OCI-LY7 (cell line): Measurements from ENCODE around the gene RNF144A. TPM values are rescaled to one million over a fixed set of nuclear protein-coding genes. Genes with fewer than 3 reads are reported as not detected.

Experiments
- BruUV-seq: library from RNA; stranded (reverse); fragments of 400-500 nt; replicated peaks from 2 replicates; lab custom pipeline; 2021; lab: Mats Ljungman, UMichigan
- CTCF ChIA-PET: fragments of 300-600 bp; sonication (Branson Sonifier 250); formaldehyde crosslinking; loops from one replicate; lab custom pipeline; 2022; ENCODE audit warnings: antibody characterized with exemption; ENCODE audit not compliant: unreplicated experiment; lab: Charles Lee
- POLR2A ChIA-PET: fragments of 300-600 bp; sonication (Branson Sonifier 250); formaldehyde crosslinking; loops from one replicate; lab custom pipeline; 2022; ENCODE audit warnings: antibody characterized with exemption; lab: Charles Lee
- DNase-seq: peaks from one replicate; pipeline ENCODE4 v3.0.0-alpha.2; 2015; ENCODE audit warnings: low spot score
- H2AFZ ChIP-seq: fragments of 200-600 bp; sonication (generic), shearing (Covaris generic); 2 replicates; pipeline ENCODE4 v1.6.1; 2014; ENCODE audit warnings: mild to moderate bottlenecking, antibody characterized with exemption, low read length, moderate library complexity
- H3K27ac ChIP-seq: fragments of 200-600 bp; sonication (generic); 2 replicates; pipeline ENCODE4 v1.5.1; 2014; ENCODE audit warnings: mixed run types, low read depth, mild to moderate bottlenecking, moderate library complexity, low read length, inconsistent platforms; ENCODE audit not compliant: poor library complexity, severe bottlenecking
- H3K36me3 ChIP-seq: fragments of 200-600 bp; sonication (generic); 2 replicates; pipeline ENCODE4 v1.6.1; 2014; ENCODE audit warnings: mild to moderate bottlenecking, antibody characterized with exemption, low read length, moderate library complexity, mixed read lengths; ENCODE audit not compliant: insufficient read depth
- H3K4me1 ChIP-seq: fragments of 200-600 bp; sonication (generic); 2 replicates; pipeline ENCODE4 v1.5.1; 2014; ENCODE audit warnings: mild to moderate bottlenecking, low read length; ENCODE audit not compliant: insufficient read depth, poor library complexity, severe bottlenecking
- H3K4me2 ChIP-seq: fragments of 200-600 bp; sonication (generic); 2 replicates; pipeline ENCODE4 v1.6.1; 2014; ENCODE audit warnings: mild to moderate bottlenecking, low read length
- H3K4me3 ChIP-seq: fragments of 200-600 bp; sonication (generic); 2 replicates; pipeline ENCODE4 v1.5.1; 2014; ENCODE audit warnings: mild to moderate bottlenecking, low read depth, low read length; ENCODE audit not compliant: poor library complexity, severe bottlenecking
- H3K79me2 ChIP-seq: fragments of 200-600 bp; sonication (generic); 2 replicates; pipeline ENCODE4 v1.6.1; 2016; ENCODE audit warnings: low read depth, mild to moderate bottlenecking, low read length, moderate library complexity, mixed read lengths; ENCODE audit not compliant: insufficient read depth
- H3K9me2 ChIP-seq: fragments of 200-600 bp; sonication (generic); 2 replicates; pipeline ENCODE4 v1.6.1; 2016; ENCODE audit warnings: mild to moderate bottlenecking, low read length, mixed read lengths; ENCODE audit not compliant: insufficient read depth
- H3K9me3 ChIP-seq: fragments of 200-600 bp; sonication (generic); 2 replicates; pipeline ENCODE4 v1.6.1; 2014; ENCODE audit warnings: mild to moderate bottlenecking, mixed run types, low read length, mixed read lengths
- H4K20me1 ChIP-seq: fragments of 200-600 bp; sonication (generic); 2 replicates; pipeline ENCODE4 v1.6.1; 2014; ENCODE audit warnings: mild to moderate bottlenecking, antibody characterized with exemption, low read length, moderate library complexity, mixed read lengths; ENCODE audit not compliant: insufficient read depth
- CTCF ChIP-seq: fragments of 200-600 bp; sonication (generic); conservative IDR thresholded peaks from 2 replicates; pipeline ENCODE4 v1.5.1; 2014; ENCODE audit warnings: mild to moderate bottlenecking, antibody characterized with exemption, low read length, moderate library complexity, mixed read lengths
- EZH2phosphoT487 ChIP-seq: fragments of 200-600 bp; sonication (generic); IDR thresholded peaks from 2 replicates; pipeline ENCODE4 v1.6.1; 2018; ENCODE audit warnings: low read depth, borderline replicate concordance, mild to moderate bottlenecking, mixed run types, antibody characterized with exemption, low read length, moderate library complexity, mixed read lengths
- intact Hi-C: fragments of 100-400 bp; cut with micrococcal nuclease; formaldehyde crosslinking; loops from one replicate; pipeline ENCODE4 v1.10.0; 2022; ENCODE audit not compliant: unreplicated experiment
- total RNA-seq, 2 experiments: library from RNA; depleted of rRNA in 1 of 2; stranded (reverse); fragments of >200 nt in 1 of 2; shearing (Covaris generic) in 1 of 2; gene quantifications; 2 replicates each; pipeline ENCODE4 v1.2.3, GENCODE V29; 2014 to 2022

RNF144A gene
- total RNA-seq, 2 experiments from 2014 or later = 1.1 to 1.9 TPM

DNA sequence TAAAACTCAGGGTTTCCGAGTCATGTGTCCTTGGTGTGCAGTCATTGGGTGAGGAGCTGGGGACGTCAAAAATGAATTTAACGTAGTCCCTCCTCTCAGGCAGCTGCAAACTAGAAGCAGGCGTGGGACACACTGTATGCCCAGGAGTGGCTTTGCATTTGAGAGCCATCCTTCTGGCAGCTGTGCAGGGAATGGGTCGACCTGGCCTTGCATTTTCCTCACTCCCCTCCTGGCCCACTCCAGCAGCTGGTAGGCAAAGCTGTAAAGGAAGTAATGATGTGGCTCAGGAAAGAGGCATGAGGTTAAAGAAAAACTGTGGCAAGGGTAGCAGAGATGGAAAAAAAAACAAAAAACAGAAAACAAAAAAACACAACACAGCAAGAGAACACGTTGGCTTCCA is 46.5 kb downstream of the RNF144A start:
- Histone ChIP-seq H3K9me3 (no peaks in the 10 kb centered on the region), H4K20me1 (no peaks in the 10 kb centered on the region), H3K79me2 (no peaks in the 10 kb centered on the region), H3K9me2 (no peaks in the 10 kb centered on the region), H3K4me1 (no peaks in the 10 kb centered on the region), H3K36me3 (no peaks in the 10 kb centered on the region), H3K27ac (no peak overlapping the region), H3K4me2 (no peak overlapping the region), H3K4me3 (no peak overlapping the region), H2AFZ (no peak overlapping the region)
- no TSS peak for BruUV-seq
- no peak for DNase-seq
- intact Hi-C loops = no loop called here
- no peak for TF ChIP-seq CTCF
- POLR2A ChIA-PET = interaction anchor here (0.7 kb wide), 1 partner anchor 134 kb away, joined by 3 read pairs; no protein-coding TSS in a partner anchor
- CTCF ChIA-PET = interaction anchor here (1.0 kb wide), 1 partner anchor 15 kb away, joined by 4 read pairs; no protein-coding TSS in a partner anchor

DNA sequence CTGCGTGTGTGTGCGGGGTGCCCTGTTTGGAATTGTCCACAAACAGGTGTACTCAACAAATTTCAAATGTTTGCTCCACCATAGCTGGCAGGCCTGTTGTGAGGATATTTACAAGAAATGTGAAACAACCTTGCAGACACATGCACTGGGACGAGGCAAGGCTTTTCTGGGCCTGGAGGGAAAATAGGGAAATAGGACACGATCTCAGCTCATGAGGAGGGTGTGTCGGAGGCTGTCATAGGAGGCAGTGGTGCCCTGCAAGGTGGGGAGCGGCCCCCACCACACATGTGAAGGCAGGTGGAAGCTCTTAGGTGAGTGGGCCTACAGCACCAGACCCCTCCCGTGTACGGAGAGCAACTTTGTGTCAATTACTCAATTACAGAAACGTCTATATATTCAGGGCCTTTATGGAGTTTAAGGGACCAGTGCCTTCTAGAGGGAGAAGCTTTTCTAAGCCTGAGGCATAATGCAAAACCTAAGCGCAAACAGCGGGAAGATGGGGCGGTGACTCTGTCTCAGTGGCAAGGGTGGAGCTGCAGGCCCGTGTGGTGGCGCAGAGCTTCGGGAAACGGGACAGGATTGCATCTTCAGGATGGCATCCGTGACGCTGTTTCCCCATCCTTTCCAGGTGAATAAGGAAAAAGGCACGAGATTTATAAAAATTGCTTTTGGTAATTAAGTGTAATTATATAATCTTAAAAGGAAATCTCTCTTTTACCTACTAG is 48.0 kb downstream of the RNF144A start:
- TF ChIP-seq CTCF = no peak
- TF ChIP-seq EZH2phosphoT487 = no peak
- no peaks in the 10 kb centered on the region for H3K79me2 ChIP-seq
- no peak overlapping the region for H3K27ac ChIP-seq
- CTCF ChIA-PET = no interaction called here
- H3K4me3 ChIP-seq = no peak overlapping the region
- H4K20me1 ChIP-seq = no peaks in the 10 kb centered on the region
- no peaks in the 10 kb centered on the region for H3K36me3 ChIP-seq
- no peak overlapping the region for H3K4me2 ChIP-seq
- H2AFZ ChIP-seq = no peak overlapping the region
- no peaks in the 10 kb centered on the region for H3K4me1 ChIP-seq
- no TSS peak for BruUV-seq
- intact Hi-C loops = no loop called here
- POLR2A ChIA-PET = interaction anchor here (0.6 to 0.7 kb wide), 2 partner anchors 15 to 868 kb away, joined by 3 read pairs; no protein-coding TSS in a partner anchor
- no peak for DNase-seq
- no peaks in the 10 kb centered on the region for H3K9me2 ChIP-seq
- no peaks in the 10 kb centered on the region for H3K9me3 ChIP-seq

- Histone ChIP-seq H3K36me3 (no peaks in the 10 kb centered on the region), H3K4me1 (no peaks in the 10 kb centered on the region), H3K4me3 (no peak overlapping the region), H3K27ac (no peak overlapping the region), H4K20me1 (no peaks in the 10 kb centered on the region), H3K9me3 (no peaks in the 10 kb centered on the region), H3K9me2 (no peaks in the 10 kb centered on the region), H3K79me2 (no peaks in the 10 kb centered on the region), H2AFZ (no peak overlapping the region), H3K4me2 (no peak overlapping the region)
- DNase-seq = no peak
- TF ChIP-seq EZH2phosphoT487 = no peak
- TF ChIP-seq CTCF = no peak
- no TSS peak for BruUV-seq
- intact Hi-C loops = no loop called here
- CTCF ChIA-PET = no interaction called here
- POLR2A ChIA-PET = interaction anchor here (0.6 kb wide), 1 partner anchor 43 kb away, joined by 3 read pairs; no protein-coding TSS in a partner anchor
Measured at GRCh38 chr2:6966446-6966940, 49.3 kb downstream of the RNF144A start.
